Cortex of kidney (tissue), 1 donor: Measurements from ENCODE around the gene FBXL16.

ENCODE experiments used
- DNase-seq: peaks from one replicate; lab custom pipeline; 2025; lab: John Stamatoyannopoulos, UW

The FBXL16 gene

DNA sequence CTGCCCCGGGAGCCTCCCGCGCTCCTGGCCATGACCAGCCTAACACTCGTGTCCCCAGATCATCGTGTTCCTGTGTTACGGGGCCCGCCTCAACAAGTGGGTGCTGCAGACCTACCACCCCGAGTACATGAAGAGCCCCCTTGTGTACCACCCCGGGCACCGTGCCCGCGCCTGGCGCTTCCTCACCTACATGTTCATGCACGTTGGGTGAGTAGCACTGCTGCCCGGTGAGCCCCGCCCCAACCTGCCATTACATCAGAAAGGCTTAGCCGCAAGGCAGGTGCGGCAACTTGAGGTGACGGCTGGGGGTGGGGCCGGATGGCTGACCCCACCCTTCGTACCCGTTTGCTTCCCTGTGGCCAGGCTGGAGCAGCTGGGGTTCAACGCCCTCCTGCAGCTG, 28.7 kb downstream of the FBXL16 start:
- no peak for DNase-seq

DNA sequence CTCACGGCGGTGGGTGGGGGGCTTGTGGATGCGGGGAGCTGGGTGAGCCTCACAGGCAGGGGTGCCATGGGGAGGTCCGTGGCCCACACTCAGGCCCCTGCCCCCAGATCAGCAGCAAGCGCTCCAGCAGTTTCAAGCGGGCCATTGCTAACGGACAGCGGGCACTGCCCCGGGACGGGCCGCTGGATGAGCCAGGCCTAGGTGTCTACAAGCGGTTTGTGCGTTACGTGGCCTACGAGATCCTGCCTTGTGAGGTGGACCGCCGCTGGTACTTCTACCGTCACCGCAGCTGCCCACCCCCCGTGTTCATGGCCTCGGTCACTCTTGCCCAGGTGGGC, 29.1 kb downstream of the FBXL16 start:
- no peak for DNase-seq

DNA sequence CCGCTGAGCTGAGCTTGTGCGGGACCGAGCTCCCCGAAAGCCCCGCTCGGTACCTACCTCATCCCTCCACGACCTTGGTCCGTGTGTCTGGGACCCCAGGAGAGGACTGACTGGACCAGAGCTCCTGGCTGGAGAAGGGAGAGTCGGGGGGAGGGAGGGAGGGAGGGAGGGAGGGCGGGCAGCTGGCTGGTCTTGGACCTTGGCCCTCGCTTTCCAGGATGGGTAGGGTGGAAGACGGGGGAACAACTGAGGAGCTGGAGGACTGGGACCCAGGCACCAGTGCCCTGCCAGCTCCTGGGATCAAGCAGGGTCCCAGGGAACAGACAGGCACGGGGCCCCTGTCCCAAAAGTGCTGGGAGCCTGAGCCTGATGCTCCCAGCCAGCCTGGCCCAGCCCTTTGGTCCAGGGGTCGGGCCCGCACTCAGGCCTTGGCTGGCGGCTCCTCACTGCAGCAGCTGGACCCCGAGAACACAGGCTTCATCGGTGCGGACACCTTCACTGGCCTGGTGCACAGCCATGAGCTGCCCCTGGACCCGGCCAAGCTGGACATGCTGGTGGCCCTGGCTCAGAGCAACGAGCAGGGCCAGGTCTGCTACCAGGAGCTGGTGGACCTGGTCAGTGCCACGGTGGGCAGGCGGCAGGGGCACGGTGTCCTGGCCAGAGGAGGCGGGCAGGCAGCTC, 29.6 kb downstream of the FBXL16 start:
- no peak for DNase-seq

DNA sequence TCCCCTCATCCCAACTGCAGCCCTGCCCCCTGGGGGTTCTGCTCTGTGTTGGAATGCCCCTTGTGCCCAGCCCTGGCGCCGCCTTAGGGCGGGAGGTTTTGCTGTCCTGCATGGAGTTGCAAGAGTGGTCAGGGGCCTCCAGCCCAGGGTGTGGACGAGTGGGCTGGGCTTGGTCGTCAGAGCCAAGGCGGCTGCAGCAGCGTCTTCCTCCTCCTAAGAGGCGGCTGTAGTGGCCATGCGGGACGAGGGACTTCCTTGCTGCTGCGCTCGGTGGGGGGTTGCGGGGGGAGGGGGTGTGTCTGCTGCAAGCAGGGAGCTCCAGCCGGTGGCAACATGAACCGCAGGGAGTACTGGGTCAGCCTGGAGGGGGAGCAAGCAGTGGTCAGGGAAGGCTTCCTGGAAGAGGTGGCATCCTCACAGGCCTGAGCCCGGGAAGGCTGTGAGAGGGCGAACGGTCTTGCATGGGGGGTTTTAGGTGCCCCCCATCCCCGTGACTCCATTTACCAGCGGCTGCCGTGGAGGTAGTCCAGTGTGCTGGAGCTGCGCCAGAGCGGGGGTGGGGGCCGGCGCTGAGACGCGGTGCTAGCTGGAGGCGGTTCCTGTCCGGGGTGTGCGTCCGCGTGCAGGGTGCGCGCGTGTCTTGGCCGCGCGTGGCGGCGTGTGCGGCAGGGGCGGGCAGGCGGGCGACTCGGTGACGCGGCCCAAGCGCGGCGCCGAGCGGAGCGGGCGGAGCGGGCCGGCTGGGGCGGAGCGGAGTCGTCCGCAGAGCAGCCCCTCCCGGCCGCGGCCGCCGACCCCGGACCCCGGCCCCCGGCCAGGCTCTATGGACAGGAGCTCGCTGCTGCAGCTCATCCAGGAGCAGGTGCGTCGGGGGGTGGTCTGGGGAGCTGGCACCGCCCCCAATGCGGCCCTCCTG, 30.4 kb downstream of the FBXL16 start, which contains the start of gene RHBDL1:
Gene RHBDL1, plus strand, starts transcription at position 704 of the 916 bp plus-strand sequence. Its CDS starts 120 bp downstream, at position 824.
- no peak for DNase-seq

DNA sequence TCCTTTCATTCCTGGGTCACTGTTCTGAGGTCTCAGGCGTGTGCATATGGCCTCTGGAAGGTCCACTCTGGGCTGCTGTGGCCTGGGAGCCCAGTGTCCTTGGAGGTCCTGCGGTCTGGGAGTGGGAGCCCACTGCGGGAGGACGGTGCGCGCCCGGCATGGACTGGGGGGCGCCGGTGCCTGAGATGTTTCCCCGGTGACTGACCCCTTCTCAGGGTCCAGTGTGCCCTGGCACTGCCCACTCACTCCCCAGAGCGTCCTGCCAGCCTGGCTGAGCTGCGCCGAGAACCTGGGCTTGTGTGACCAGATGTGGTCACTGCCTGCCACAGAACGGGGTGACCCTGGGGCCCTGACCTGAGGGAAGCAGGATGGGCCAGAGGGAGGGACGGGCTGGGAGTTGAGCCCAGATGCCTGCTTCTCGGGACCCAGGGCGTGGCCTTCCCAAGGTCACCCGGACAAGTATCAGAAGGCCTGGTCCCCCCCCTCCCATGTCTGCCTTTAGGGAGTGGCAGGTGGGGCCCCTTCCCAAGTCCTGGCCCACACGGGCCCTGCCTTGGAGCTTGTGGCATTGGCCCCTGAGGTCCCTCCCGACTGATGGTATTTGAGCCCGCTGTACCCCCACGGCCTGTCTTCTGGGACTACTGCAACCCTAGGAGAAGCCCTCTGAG, 31.3 kb downstream of the FBXL16 start:
- no peak for DNase-seq

DNA sequence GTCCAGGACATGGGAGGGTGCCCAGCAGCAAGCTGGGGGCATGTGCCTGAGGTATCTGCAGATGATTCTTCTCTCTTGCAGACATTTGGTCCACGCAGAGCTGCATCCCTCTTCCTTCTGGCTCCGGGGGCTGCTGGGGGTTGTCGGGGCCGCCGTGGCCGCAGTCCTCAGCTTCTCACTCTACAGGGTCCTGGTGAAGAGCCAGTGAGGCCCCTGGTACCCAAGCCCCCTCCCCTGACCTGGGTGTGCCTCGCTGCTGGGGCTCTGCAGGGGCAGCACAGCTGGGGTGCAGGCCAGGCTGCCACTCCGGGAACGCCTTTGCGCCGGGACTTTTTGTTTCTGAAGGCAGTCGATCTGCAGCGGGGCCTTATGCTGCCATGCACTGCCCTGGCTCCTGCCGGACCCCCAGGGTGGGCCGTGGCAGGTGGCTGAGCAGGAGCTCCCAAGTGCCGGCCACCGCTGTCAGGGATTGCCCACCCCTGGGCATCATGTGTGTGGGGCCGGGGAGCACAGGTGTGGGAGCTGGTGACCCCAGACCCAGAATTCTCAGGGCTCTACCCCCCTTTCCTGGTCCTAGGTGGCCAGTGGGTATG, 32.1 kb downstream of the FBXL16 start:
- DNase-seq, result no peak

DNA sequence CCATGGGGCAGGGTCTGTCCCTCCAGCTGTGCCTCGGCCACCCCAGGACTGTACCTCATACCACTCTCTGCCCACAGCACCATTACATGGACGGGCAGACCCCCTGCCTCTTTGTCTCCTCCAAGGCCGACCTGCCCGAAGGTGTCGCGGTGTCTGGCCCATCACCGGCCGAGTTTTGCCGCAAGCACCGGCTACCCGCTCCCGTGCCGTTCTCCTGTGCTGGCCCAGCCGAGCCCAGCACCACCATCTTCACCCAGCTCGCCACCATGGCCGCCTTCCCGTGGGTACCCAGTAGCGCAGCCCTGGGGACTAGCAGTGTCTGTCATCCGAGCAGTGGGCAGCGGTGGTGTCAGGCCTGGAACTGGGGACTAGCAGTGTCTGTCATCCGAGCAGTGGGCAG, 32.8 kb downstream of the FBXL16 start:
- no peak for DNase-seq

DNA sequence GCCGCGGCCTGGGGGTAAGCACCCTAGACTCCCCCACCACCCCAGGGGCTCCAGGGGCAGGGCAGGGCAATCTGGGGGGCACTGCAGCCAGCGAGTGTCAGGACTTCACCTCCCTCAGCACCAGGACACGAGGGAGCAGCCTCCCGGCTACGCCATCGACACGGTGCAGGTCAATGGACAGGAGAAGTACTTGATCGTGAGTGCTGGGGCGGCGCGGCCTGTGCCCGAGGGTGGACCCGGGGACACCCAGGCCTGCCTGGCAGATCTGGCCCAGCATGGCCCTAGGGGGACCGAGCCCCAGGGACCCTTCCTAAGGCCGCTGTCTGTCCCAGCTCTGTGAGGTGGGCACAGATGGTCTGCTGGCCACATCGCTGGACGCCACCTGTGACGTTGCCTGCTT, 33.2 kb downstream of the FBXL16 start:
- no peak for DNase-seq

DNA sequence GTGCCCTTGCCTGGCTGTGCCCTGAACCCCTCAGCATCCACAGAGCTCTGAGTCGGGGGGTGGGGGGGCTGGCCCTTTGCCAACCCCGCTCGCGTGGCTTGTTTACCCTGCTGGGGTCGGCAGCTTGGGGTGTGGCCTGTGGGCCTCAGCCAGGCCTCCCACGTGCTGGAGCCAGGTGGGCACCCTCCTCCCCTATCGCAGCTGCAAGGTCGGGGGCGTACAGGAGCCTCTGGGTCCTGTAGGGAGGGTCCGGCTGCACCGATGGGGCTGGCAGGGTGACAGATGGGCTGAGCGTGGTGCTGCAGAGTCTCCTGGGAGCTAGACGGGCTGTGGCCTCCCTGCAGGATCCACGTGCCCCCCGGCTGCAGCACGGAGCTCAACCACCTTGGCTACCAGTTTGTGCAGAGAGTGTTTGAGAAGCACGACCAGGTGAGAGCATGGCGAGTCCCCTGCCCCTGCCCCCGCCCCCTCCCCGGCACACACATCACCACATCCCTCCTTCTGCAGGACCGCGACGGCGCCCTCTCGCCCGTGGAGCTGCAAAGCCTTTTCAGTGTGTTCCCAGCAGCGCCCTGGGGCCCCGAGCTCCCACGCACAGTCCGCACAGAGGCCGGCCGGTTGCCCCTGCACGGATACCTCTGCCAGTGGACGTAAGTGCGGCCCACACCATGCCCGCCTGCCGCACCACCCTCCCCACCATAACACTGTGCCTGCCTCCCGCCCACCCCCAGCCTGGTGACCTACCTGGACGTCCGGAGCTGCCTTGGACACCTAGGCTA, 34.1 kb downstream of the FBXL16 start:
- DNase-seq, result no peak

DNA sequence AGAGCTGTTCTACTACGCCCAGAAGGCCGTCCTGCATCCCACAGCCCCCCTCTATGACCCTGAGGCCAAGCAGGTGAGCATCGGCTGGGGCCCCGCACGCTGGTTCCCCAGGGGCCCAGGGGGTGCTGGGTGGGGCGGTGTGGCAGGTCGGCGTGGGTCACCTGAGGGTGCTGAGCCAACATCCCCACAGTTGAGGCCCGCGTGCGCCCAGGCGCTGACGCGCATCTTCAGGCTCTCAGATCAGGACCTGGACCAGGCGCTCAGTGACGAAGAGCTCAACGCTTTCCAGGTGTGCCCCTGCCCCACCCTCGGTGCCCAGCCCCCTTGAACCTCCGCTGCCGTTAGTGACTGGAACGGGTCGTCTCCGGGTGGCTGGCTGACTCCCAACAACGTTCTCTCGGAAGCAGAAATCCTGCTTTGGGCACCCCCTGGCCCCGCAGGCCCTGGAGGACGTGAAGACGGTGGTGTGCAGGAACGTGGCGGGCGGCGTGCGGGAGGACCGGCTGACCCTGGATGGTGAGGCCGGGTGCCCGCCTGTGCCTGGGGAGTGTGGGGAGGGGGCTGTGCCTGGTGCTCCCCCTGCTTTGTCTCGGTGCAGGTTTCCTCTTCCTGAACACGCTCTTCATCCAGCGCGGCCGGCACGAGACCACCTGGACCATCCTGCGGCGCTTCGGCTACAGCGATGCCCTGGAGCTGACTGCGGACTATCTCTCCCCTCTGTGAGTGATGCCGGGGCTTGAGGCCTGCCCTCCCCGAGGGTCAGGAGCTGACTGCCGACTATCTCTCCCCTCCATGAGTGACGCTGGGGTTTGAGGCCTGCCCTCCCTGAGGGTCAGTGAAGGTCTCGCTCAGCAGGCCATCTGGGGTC, 34.9 kb downstream of the FBXL16 start:
- no peak for DNase-seq

DNA sequence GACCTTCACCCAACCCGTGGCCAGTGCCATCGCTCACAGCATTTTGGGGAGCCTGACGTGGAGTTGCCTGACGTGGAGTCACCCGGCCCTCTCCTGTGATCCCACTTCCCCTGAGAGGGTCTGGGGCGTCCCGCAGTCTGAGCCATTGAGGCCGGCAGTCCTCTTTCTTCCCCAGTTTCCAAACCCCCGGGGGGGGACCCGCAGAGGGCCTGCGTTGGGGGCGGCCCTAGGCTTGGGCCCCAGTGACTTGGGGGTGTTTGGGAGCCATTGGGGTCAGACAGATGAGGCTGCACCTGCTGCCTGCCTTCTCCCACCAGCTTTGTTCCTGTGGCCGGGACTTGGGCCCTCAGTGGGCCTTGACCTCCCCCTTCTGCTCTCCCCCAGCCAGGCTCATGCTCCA, 35.9 kb downstream of the FBXL16 start:
- no peak for DNase-seq

DNA sequence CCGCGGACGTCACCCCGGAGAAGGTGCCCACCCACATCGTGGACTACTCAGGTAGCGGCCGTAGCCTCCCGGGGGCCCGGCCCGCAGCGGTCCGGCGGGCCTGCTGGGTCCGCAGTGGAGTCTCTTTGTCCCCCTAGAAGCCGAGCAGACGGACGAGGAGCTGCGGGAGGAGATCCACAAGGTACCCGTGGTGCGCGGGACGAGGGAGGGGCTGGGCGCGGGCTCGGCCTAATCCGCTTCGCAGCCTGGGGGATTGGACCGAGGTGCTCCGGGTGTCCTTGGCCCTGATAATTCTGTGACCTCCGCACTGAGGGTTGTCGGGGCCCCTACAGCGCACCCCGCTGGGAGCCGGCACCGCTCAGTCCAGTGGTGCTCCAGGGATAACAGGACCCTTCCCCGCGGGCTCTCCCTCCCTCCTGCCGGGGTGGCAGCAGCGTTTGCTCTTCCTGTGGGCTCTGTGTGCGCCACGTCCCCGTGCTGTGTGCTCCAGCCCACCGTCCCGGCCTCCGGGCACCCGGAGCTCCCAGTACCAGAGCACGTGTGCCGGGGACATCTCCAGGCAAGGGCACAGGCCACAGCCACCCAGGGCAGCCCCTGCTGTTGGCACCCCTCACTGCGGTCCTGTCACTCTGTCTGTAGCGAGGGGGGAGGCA, 37.0 kb downstream of the FBXL16 start:
- no peak for DNase-seq

DNA sequence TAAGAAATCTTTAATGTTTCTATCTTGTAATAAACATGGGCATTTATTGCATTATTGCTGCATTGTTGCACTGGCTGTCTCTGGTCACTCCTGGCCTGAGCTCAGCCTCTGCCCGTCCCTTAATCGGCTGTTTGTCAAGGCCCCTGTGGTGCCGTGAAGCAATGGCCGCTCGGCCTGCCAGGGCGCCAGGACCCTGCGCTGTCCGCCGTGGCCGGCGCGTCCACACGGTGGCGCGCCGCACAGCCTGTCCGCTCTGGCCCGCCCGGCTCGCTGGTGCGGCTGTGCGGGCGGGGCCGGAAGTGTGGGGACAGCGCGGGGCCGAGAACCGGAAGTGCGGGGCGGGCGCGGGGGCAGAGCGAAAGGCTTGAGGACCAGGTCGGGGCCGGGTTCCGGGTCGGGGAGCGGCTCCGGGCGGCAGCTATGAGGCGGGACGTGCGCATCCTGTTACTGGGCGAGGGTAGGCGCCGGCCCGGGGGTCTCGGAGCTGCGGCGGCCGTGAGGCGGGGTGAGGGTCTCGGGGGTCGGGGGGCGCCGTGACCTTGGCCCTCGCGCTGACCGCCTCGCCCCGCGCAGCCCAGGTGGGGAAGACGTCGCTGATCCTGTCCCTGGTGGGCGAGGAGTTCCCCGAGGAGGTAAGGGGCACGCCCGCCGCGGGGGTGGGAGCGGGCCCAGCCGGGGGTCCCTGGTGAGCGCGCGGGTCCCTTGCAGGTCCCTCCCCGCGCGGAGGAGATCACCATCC, 37.7 kb downstream of the FBXL16 start, which contains the start of gene RHOT2:
Gene RHOT2, plus strand, starts transcription at position 353 of the 739 bp plus-strand sequence. Its CDS starts 68 bp downstream, at position 421.
- DNase-seq, result no peak

DNA sequence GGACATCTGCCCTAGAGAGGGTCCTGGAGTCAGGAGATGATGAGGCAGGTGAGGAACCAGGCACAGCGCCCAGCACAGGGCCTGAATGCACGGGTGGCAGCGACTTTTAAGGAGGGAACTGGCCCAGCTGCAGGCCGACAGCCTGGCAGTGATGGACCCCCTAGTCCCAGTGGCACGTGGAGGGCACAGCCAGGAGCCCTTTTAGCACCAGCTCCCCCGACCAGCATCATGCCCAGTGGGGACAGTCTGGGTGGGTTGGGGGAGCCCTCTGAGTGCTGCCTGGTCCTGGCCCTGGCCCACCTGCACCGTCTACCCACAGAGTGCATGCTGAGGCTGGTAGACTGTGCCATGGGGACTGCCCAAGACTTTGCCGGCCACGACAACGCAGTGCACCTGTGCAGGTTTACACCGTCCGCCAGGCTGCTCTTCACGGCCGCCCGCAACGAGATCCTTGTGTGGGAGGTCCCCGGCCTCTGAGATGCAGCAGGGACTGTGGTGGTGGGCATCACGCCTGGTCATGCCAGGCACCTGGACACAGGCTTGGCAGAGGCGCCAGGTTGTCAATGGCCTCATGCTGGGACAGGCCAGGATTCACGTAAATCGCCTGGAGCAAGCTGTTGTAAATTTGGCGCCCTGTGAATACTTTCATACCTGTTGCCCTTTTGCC, 38.4 kb downstream of the FBXL16 start:
- DNase-seq, result no peak

DNA sequence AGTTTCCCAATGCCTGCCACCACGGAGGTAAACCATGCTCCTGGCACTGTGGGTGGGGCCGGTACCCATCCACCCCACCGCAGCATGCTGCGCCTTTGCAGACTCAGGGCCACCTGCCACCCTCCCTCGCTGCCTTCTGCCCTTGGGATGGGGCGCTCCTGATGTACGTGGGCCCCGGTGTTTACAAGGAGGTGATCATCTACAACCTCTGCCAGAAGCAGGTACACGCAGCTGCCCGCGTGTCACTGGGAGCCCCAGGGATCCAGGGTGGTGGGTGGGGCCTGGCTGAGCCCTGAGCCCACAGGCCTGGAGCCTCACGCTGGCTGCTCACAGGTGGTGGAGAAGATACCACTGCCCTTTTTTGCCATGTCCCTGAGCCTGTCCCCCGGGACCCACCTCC, 39.0 kb downstream of the FBXL16 start:
- no peak for DNase-seq

DNA sequence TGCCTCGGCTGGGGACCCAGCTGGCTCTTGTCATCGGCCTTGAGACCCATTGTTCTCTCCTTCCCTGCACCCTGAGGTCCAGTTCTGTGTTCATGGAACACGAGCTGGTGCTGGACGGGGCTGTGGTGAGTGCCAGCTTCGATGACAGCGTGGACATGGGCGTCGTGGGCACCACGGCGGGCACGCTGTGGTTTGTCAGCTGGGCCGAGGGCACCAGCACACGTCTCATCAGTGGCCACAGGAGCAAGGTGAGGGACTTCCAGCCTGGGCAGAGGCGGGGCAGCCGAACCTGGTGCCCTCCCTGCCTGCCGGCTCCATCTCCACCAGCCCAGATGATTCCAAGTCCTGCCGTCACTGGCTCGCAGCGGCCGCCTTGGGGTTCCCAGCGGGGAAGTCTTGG, 43.0 kb downstream of the FBXL16 start:
- DNase-seq, result no peak

DNA sequence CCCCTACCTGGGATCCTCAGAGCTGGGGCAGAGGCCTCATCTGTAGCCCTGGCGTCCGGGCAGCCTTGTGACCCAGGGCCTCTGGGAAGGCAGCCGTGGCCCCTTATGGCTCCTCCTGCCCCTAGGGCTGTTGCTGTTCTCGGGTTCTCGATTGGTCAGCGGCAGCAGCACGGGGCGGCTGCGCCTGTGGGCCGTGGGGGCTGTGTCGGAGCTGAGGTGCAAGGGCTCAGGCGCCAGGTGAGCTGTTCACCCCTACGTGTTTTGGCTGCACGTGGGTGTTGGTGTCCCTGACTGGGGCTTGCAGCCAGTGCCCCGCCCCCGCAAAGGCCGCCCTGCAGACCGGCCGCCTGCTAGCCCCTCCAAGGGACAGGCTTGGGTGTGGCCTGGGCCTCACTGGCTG, 43.5 kb downstream of the FBXL16 start:
- no peak for DNase-seq

DNA sequence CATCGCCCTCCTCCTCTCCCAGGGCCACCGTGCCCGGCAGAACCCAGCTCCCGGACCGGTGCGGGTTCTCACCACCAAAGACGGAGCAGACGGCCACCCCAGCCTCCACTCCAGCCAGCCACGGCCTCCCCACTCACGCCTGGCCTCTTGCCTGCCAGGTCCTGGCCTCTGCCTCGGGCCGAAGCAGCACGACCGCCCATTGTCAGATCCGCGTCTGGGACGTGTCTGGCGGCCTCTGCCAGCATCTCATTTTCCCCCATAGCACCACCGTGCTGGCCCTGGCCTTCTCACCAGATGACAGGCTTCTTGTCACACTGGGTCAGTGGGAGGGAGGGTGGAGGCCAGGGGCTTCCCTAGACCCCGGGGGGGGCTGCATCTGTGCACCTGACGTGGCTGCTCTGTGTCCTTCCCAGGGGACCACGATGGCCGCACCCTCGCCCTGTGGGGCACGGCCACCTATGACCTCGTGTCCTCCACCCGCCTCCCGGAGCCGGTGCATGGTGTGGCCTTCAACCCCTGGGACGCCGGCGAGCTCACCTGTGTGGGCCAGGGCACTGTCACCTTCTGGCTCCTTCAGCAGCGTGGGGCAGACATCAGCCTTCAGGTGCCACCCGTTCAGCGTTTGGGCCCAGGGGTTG, 44.3 kb downstream of the FBXL16 start:
- no peak for DNase-seq
